Measurements from ENCODE around the gene WDR64. TPM values are rescaled to one million over a fixed set of nuclear protein-coding genes. Genes with fewer than 3 reads are reported as not detected.

The WDR64 gene
- total RNA-seq, 1 donor from 2014 or later: not detected

- peaks cover under 1% of the 10 kb centered on the region for H3K4me1 Mint-ChIP-seq
- H3K36me3 Mint-ChIP-seq (ENCODE audit: low read depth): no peaks in the 10 kb centered on the region
- peaks cover 3% of the 10 kb centered on the region for H3K9me3 Mint-ChIP-seq
- H3K4me3 Mint-ChIP-seq: no peak overlapping the region
- H3K27ac Mint-ChIP-seq (ENCODE audit: unreplicated experiment): no peak overlapping the region
- DNase-seq (ENCODE audit: low read depth, low spot score): no peak
- TF ChIP-seq, protein P1, sequence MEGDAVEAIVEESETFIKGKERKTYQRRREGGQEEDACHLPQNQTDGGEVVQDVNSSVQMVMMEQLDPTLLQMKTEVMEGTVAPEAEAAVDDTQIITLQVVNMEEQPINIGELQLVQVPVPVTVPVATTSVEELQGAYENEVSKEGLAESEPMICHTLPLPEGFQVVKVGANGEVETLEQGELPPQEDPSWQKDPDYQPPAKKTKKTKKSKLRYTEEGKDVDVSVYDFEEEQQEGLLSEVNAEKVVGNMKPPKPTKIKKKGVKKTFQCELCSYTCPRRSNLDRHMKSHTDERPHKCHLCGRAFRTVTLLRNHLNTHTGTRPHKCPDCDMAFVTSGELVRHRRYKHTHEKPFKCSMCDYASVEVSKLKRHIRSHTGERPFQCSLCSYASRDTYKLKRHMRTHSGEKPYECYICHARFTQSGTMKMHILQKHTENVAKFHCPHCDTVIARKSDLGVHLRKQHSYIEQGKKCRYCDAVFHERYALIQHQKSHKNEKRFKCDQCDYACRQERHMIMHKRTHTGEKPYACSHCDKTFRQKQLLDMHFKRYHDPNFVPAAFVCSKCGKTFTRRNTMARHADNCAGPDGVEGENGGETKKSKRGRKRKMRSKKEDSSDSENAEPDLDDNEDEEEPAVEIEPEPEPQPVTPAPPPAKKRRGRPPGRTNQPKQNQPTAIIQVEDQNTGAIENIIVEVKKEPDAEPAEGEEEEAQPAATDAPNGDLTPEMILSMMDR (conservative IDR thresholded peaks at IDR 0.05): no peak
- H3K27me3 Mint-ChIP-seq (ENCODE audit: low read depth): peaks cover 8% of the 10 kb centered on the region
Observed at GRCh38 chr1:241717975-241718374, 65.9 kb downstream of the WDR64 start.

DNA sequence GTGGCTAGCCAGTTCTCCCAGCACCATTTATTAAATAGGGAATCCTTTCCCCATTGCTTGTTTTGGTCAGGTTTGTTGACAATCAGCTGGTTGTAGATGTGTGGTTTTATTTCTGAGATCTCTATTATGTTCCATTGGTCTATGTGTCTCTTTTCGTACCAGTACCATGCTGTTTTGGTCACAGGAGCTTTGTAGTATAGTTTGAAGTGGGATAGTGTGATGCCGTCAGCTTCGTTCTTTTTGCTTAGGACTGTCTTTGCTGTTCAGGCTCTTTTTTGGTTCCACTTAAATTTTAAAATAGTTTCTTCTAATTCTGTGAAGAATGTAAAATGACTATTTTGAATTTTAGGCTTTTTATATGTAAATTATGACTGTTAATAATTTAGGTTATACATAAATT lies 68.9 kb downstream of the WDR64 start:
- Mint-ChIP-seq H3K27me3 (ENCODE audit: low read depth) (peaks cover 6% of the 10 kb centered on the region), H3K9me3 (peaks cover 3% of the 10 kb centered on the region), H3K27ac (ENCODE audit: unreplicated experiment) (no peak overlapping the region), H3K36me3 (ENCODE audit: low read depth) (no peaks in the 10 kb centered on the region), H3K4me1 (peaks cover 3% of the 10 kb centered on the region), H3K4me3 (no peak overlapping the region)
- no peak for DNase-seq (ENCODE audit: low read depth, low spot score)
- TF ChIP-seq, protein P1 (conservative IDR thresholded peaks at IDR 0.05): no peak

GRCh38 chr1:241722947-241723346 lies 70.9 kb downstream of the WDR64 start:
- peaks cover 3% of the 10 kb centered on the region for H3K9me3 Mint-ChIP-seq
- H3K4me3 Mint-ChIP-seq: no peak overlapping the region
- DNase-seq (ENCODE audit: low read depth, low spot score): no peak
- peaks cover 3% of the 10 kb centered on the region for H3K4me1 Mint-ChIP-seq
- TF ChIP-seq, protein P1 (conservative IDR thresholded peaks at IDR 0.05): no peak
- H3K36me3 Mint-ChIP-seq (ENCODE audit: low read depth): no peaks in the 10 kb centered on the region
- no peak overlapping the region for H3K27ac Mint-ChIP-seq (ENCODE audit: unreplicated experiment)
- peaks cover 6% of the 10 kb centered on the region for H3K27me3 Mint-ChIP-seq (ENCODE audit: low read depth)

DNA sequence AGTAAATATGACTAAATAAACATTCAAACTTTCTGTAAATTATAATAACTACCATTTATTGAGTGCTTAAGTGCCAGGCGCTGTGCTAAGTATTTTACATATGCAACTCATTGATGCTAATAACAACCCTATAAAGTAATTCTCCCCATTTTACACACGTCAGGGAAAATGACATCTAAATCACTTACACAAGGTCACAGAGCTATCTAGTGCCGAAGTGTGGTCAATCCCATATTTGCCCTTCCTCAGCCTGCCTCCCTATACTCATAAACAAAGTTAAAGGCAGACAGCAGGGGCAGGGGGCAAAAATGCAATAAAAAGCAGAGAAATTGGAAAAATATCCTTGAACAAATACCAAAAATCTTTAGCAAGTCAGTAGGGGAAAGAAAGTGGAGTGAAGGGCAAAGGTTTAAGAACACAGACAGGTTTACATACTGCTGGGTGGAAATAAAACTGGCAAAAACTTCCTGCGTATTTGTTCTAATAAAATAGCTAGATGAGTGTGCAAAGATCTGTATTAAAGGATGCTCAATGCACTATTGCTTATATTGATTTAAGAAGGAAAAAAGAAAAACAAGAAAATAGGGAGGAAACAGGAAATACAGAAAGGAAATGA lies 72.8 kb downstream of the WDR64 start:
- peaks cover 3% of the 10 kb centered on the region for H3K4me1 Mint-ChIP-seq
- TF ChIP-seq, protein P1 (conservative IDR thresholded peaks at IDR 0.05): no peak
- no peaks in the 10 kb centered on the region for H3K36me3 Mint-ChIP-seq (ENCODE audit: low read depth)
- peaks cover 15% of the 10 kb centered on the region for H3K27me3 Mint-ChIP-seq (ENCODE audit: low read depth)
- peaks cover 3% of the 10 kb centered on the region for H3K9me3 Mint-ChIP-seq
- H3K27ac Mint-ChIP-seq (ENCODE audit: unreplicated experiment): no peak overlapping the region
- no peak for DNase-seq (ENCODE audit: low read depth, low spot score)
- H3K4me3 Mint-ChIP-seq: no peak overlapping the region

- no peak for DNase-seq (ENCODE audit: low read depth, low spot score)
Observed at GRCh38 chr1:241730031-241730430, 78.0 kb downstream of the WDR64 start.

More at GRCh38 chr1:241730031-241730430, 78.0 kb downstream of the WDR64 start:
- Mint-ChIP-seq H3K27ac (ENCODE audit: unreplicated experiment) (no peak overlapping the region), H3K4me1 (no peaks in the 10 kb centered on the region), H3K27me3 (ENCODE audit: low read depth) (peaks cover 26% of the 10 kb centered on the region), H3K9me3 (no peaks in the 10 kb centered on the region), H3K4me3 (no peak overlapping the region), H3K36me3 (ENCODE audit: low read depth) (no peaks in the 10 kb centered on the region)
- TF ChIP-seq, protein P1 (conservative IDR thresholded peaks at IDR 0.05): no peak

Measured in neural crest cell (in vitro differentiated cells).